H1 (cell line): Measurements from ENCODE around the gene NCSTN. TPM values are rescaled to one million over a fixed set of nuclear protein-coding genes. Genes with fewer than 3 reads are reported as not detected.

Experiments used
- CTCF ChIA-PET: fragments of 300-600 bp; sonication (Branson Sonifier 250); formaldehyde crosslinking; loops from one replicate; lab custom pipeline; 2021; ENCODE audit not compliant: partially characterized antibody; lab: Charles Lee
- POLR2A ChIA-PET: fragments of 300-600 bp; sonication (Branson Sonifier 250); formaldehyde crosslinking; loops from one replicate; lab custom pipeline; 2021; ENCODE audit warnings: inconsistent platforms; ENCODE audit not compliant: partially characterized antibody; lab: Charles Lee
- DNase-seq, 2 experiments: peaks; one replicate each; pipeline versions ENCODE4 v3.0.0 to v3.0.0-alpha.2; 2010 to 2022; ENCODE audit warnings: low spot score in 2 of 2, low read depth in 1 of 2, mixed read lengths in 1 of 2
- FAIRE-seq: peaks from 2 replicates; lab custom pipeline; 2011; peaks lifted over from hg19 to GRCh38; lab: Jason Lieb, UNC
- H2AFZ ChIP-seq: 2 replicates; pipeline ENCODE4 v1.8.1; 2012; ENCODE audit warnings: low read length, inconsistent platforms
- H2AK5ac ChIP-seq: 2 replicates; pipeline ENCODE4 v1.6.1; 2013; ENCODE audit warnings: low read depth, low read length
- H2BK120ac ChIP-seq: replicated peaks from 2 replicates; pipeline ENCODE3; 2013; ENCODE audit warnings: low read depth, low read length, inconsistent platforms
- H2BK12ac ChIP-seq: 2 replicates; pipeline ENCODE4 v1.6.1; 2013; ENCODE audit warnings: low read depth, low read length
- H2BK15ac ChIP-seq: 2 replicates; pipeline ENCODE4 v1.6.1; 2013; ENCODE audit warnings: low read length
- H2BK20ac ChIP-seq: 2 replicates; pipeline ENCODE4 v1.6.1; 2013; ENCODE audit warnings: low read length
- H2BK5ac ChIP-seq: 2 replicates; pipeline ENCODE4 v1.6.1; 2013; ENCODE audit warnings: low read depth, low read length
- H3K14ac ChIP-seq: 2 replicates; pipeline ENCODE4 v1.6.1; 2013; ENCODE audit warnings: inconsistent platforms; ENCODE audit not compliant: insufficient read length
- H3K18ac ChIP-seq: 2 replicates; pipeline ENCODE4 v1.6.1; 2013; ENCODE audit warnings: low read length; ENCODE audit errors: extremely low read depth
- H3K23ac ChIP-seq: 2 replicates; pipeline ENCODE4 v1.6.1; 2013; ENCODE audit warnings: inconsistent platforms; ENCODE audit not compliant: insufficient read length
- H3K23me2 ChIP-seq: 2 replicates; pipeline ENCODE4 v1.6.1; 2013; ENCODE audit warnings: low read depth, low read length
- H3K27ac ChIP-seq: 2 replicates; pipeline ENCODE4 v1.6.1; 2011; ENCODE audit warnings: low read depth, low read length, inconsistent platforms
- H3K27me3 ChIP-seq, 4 experiments: replicated peaks in 1 of 4; 1 replicate in 1 of 4; 2 replicates in 3 of 4; pipeline versions ENCODE4 v1.6.1 to v1.8.1; 2011 to 2013; ENCODE audit warnings: low read length in 3 of 4, mild to moderate bottlenecking in 3 of 4, inconsistent platforms in 2 of 4, mixed read lengths in 2 of 4, moderate library complexity in 1 of 4; ENCODE audit not compliant: control insufficient read depth in 3 of 4, insufficient read depth in 3 of 4; ENCODE audit errors: extremely low read depth in 1 of 4
- H3K36me3 ChIP-seq, 4 experiments: 2 replicates each; pipeline versions ENCODE4 v1.6.1 to v1.8.1; 2011 to 2013; ENCODE audit warnings: mild to moderate bottlenecking in 4 of 4, low read length in 3 of 4, moderate library complexity in 2 of 4, control low read depth in 1 of 4, inconsistent platforms in 1 of 4; ENCODE audit not compliant: insufficient read depth in 4 of 4, control insufficient read depth in 2 of 4
- H3K4ac ChIP-seq: replicated peaks from 2 replicates; pipeline ENCODE3; 2013; ENCODE audit warnings: low read length, low read depth, mixed read lengths, inconsistent platforms; ENCODE audit not compliant: insufficient read length
- H3K4me1 ChIP-seq, 4 experiments: replicated peaks in 1 of 4; 1 replicate in 1 of 4; 2 replicates in 3 of 4; pipeline versions ENCODE4 v1.6.1 to v1.8.1; 2011 to 2013; ENCODE audit warnings: low read length in 3 of 4, inconsistent platforms in 2 of 4, mixed read lengths in 1 of 4; ENCODE audit not compliant: insufficient read depth in 4 of 4, control insufficient read depth in 3 of 4
- H3K4me2 ChIP-seq, 2 experiments: 2 replicates each; pipeline versions ENCODE4 v1.6.1 to v1.8.1; 2011 to 2013; ENCODE audit warnings: low read depth in 2 of 2, low read length in 2 of 2, control low read depth in 1 of 2, inconsistent platforms in 1 of 2, mild to moderate bottlenecking in 1 of 2; ENCODE audit not compliant: insufficient read depth in 1 of 2
- H3K4me3 ChIP-seq, 4 experiments: fragments of 200-600, 300-600 bp in 1 of 4; sonication (generic), shearing (Covaris generic), sonication (Bioruptor Twin) in 1 of 4; 2 replicates each; pipeline versions ENCODE4 v1.5.1 to v1.8.1; 2011 to 2016; ENCODE audit warnings: low read length in 4 of 4, low read depth in 3 of 4, control low read depth in 2 of 4, inconsistent platforms in 2 of 4, mild to moderate bottlenecking in 2 of 4, mixed read lengths in 1 of 4, moderate library complexity in 1 of 4; ENCODE audit not compliant: insufficient read depth in 2 of 4; ENCODE audit errors: extremely low read depth in 1 of 4
- H3K56ac ChIP-seq: replicated peaks from 2 replicates; pipeline ENCODE3; 2013; ENCODE audit warnings: low read depth, mild to moderate bottlenecking, mixed read lengths, low read length, inconsistent platforms; ENCODE audit not compliant: insufficient read length
- H3K79me1 ChIP-seq: 2 replicates; pipeline ENCODE4 v1.6.1; 2013; ENCODE audit warnings: low read depth, low read length, control low read depth
- H3K79me2 ChIP-seq, 2 experiments: 2 replicates each; pipeline versions ENCODE4 v1.6.1 to v1.8.1; 2012 to 2013; ENCODE audit warnings: low read length in 2 of 2, mild to moderate bottlenecking in 2 of 2, inconsistent platforms in 1 of 2; ENCODE audit not compliant: insufficient read depth in 2 of 2, control insufficient read depth in 1 of 2
- H3K9ac ChIP-seq, 4 experiments: replicated peaks in 1 of 4; 1 replicate in 1 of 4; 2 replicates in 3 of 4; pipeline versions ENCODE4 v1.6.1 to v1.8.1; 2011 to 2013; ENCODE audit warnings: low read depth in 3 of 4, low read length in 3 of 4, control low read depth in 2 of 4, mild to moderate bottlenecking in 2 of 4, moderate library complexity in 2 of 4, inconsistent platforms in 1 of 4; ENCODE audit errors: extremely low read depth in 1 of 4
- H3K9me3 ChIP-seq, 2 experiments: 2 replicates each; pipeline versions ENCODE4 v1.6.1 to v1.8.1; 2012 to 2013; ENCODE audit warnings: mild to moderate bottlenecking in 2 of 2, moderate library complexity in 2 of 2, control low read depth in 1 of 2, inconsistent platforms in 1 of 2, low read depth in 1 of 2, low read length in 1 of 2, mixed read lengths in 1 of 2; ENCODE audit not compliant: insufficient read depth in 2 of 2
- H4K20me1 ChIP-seq, 2 experiments: replicated peaks in 1 of 2; 2 replicates each; pipeline versions ENCODE3 to v1.8.1; 2011 to 2013; ENCODE audit warnings: inconsistent platforms in 2 of 2, low read length in 2 of 2, mild to moderate bottlenecking in 1 of 2; ENCODE audit not compliant: insufficient read depth in 2 of 2, control insufficient read depth in 1 of 2
- H4K5ac ChIP-seq: 2 replicates; pipeline ENCODE4 v1.6.1; 2013; ENCODE audit warnings: low read length, low read depth, mixed read lengths, inconsistent platforms; ENCODE audit not compliant: insufficient read length
- H4K8ac ChIP-seq: 2 replicates; pipeline ENCODE4 v1.8.0; 2013; ENCODE audit warnings: mild to moderate bottlenecking, moderate library complexity, low read length, inconsistent platforms; ENCODE audit not compliant: insufficient read depth; ENCODE audit errors: extremely low read depth
- H4K91ac ChIP-seq: replicated peaks from 2 replicates; pipeline ENCODE3; 2013; ENCODE audit warnings: low read length, mixed read lengths, inconsistent platforms; ENCODE audit not compliant: insufficient read length
- CTBP2 ChIP-seq: IDR thresholded peaks from 2 replicates; pipeline ENCODE4 v1.7.0; 2011; ENCODE audit warnings: borderline replicate concordance, mild to moderate bottlenecking, moderate library complexity, mixed read lengths, low read length; ENCODE audit not compliant: insufficient read depth, insufficient read length
- TBP ChIP-seq: IDR thresholded peaks from 2 replicates; pipeline ENCODE4 v1.6.1; 2011; ENCODE audit warnings: low read depth, low read length, improper control_type of control experiment
- ZNF274 ChIP-seq: IDR thresholded peaks from 2 replicates; pipeline ENCODE4 v1.7.0; 2012; ENCODE audit warnings: low read length, borderline replicate concordance; ENCODE audit errors: extremely low read depth
- WGBS, 2 experiments: shearing (Covaris generic) in 1 of 2; methylation state at CpG; one replicate each; pipeline versions ENCODE4 v1.1.6 to v1.1.7; 2013 to 2015; ENCODE audit warnings: low lambda C conversion rate in 2 of 2, mixed read lengths in 2 of 2, inconsistent platforms in 1 of 2, low coverage in 1 of 2, missing lambda C conversion rate in 1 of 2; ENCODE audit not compliant: insufficient replicate concordance in 2 of 2, insufficient coverage in 1 of 2, insufficient read length in 1 of 2; ENCODE audit errors: extremely low coverage in 1 of 2, missing lambda C conversion rate in 1 of 2; 5-methylcytosine and 5-hydroxymethylcytosine counted together
- polyA plus RNA-seq, 7 experiments: library from polyadenylated mRNA; depleted of rRNA in 3 of 7; stranded (reverse) in 5 of 7; unstranded in 2 of 7; fragments of >200 nt in 5 of 7; fragments of 200-250 nt in 2 of 7; gene quantifications; 1 replicate in 5 of 7; 2 replicates in 1 of 7; 4 replicates in 1 of 7; pipeline versions ENCODE4 v1.2.1 to v1.2.3, GENCODE V29; 2011 to 2013; ENCODE audit warnings: missing spikeins in 2 of 7, mixed read lengths in 2 of 7
- total RNA-seq: library from RNA; stranded (reverse); fragmentation: NEBNext Ultra II Directional; extraction: Animal tissue kit (Norgen Biotek cat#: 25700); gene quantifications from 2 replicates; pipeline ENCODE4 v1.2.1, GENCODE V29; 2021
- TF ChIP-seq, protein P1 (sequence below): IDR thresholded peaks from 2 replicates; pipeline ENCODE4 v1.6.1; 2012; ENCODE audit warnings: inconsistent platforms

Gene NCSTN
- total and polyA plus RNA-seq, 2 of the 8 experiments (the other 6 are each of a cell fraction or from before 2014, with no cell fraction given): 64.7 to 125 TPM

DNA sequence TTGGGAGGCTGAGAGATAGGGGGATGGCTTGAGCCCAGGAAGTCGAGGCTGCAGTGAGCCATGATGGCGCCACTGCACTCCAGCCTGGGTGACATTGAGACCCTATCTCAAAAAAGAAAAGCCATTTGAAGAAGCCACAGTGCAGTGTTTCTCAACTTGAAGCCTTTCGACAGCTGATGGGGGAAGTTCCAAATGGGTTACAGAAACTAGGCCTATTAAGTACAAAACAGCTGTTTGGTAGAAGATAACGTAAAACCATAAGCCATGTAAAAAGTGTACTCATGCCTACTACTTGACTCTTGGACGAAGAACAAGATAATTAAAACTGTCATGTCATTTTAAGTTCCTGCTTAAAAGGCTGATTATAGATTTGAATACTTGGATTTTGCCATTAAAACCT lies 16.8 kb upstream of the NCSTN start:
- no peak overlapping the region for H2AK5ac ChIP-seq
- H2BK120ac ChIP-seq: no peak overlapping the region
- no peak overlapping the region for H2BK12ac ChIP-seq
- no peaks in the 10 kb centered on the region; the same call in 1 of the 2 replicates for H3K23me2 ChIP-seq
- no peak overlapping the region for H2AFZ ChIP-seq
- ChIA-PET POLR2A (no interaction called here), CTCF (interaction anchor here (1.6 kb wide), 1 partner anchor 35 kb away, joined by 4 read pairs; no protein-coding TSS in a partner anchor)
- no peak overlapping the region for H2BK15ac ChIP-seq
- no peaks in the 10 kb centered on the region for H3K9me3 ChIP-seq
- no peak overlapping the region for H2BK20ac ChIP-seq
- H2BK5ac ChIP-seq: no peak overlapping the region
- H3K14ac ChIP-seq: no peak overlapping the region
- H3K56ac ChIP-seq: no peak overlapping the region
- H3K4me3 ChIP-seq: no peak overlapping the region
- 95% methylated on average over 5 of the region's 5 CpGs; no CpG with 5 or more reads in 1 of the 2 experiments for WGBS, 2 experiments
- TF ChIP-seq TBP (no peak), ZNF274 (no peak), CTBP2 (no peak)
- TF ChIP-seq, protein P1, sequence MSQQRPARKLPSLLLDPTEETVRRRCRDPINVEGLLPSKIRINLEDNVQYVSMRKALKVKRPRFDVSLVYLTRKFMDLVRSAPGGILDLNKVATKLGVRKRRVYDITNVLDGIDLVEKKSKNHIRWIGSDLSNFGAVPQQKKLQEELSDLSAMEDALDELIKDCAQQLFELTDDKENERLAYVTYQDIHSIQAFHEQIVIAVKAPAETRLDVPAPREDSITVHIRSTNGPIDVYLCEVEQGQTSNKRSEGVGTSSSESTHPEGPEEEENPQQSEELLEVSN: no peak
- H4K8ac ChIP-seq: no peak overlapping the region
- H3K9ac ChIP-seq: no peak overlapping the region
- H3K27me3 ChIP-seq: no peaks in the 10 kb centered on the region
- H3K23ac ChIP-seq: no peak overlapping the region
- no peak overlapping the region for H3K4me2 ChIP-seq
- H4K5ac ChIP-seq: no peak overlapping the region
- FAIRE-seq: no peak
- DNase-seq: no peak
- H3K4ac ChIP-seq: no peak overlapping the region
- H3K79me2 ChIP-seq: no peaks in the 10 kb centered on the region
- no peaks in the 10 kb centered on the region for H4K20me1 ChIP-seq
- H3K27ac ChIP-seq: no peak overlapping the region
- H3K36me3 ChIP-seq: peaks cover 13 to 78% (median 39%) of the 10 kb centered on the region in 4 experiments
- H3K4me1 ChIP-seq: no peaks in the 10 kb centered on the region
- H4K91ac ChIP-seq: no peak overlapping the region
- no peaks in the 10 kb centered on the region; the same call in 1 of the 2 replicates for H3K79me1 ChIP-seq
- H3K18ac ChIP-seq: no peak overlapping the region
